ENCODE results near the gene DAGLA. TPM values are rescaled to one million over a fixed set of nuclear protein-coding genes. Genes with fewer than 3 reads are reported as not detected.

The DAGLA gene
- total RNA-seq, 1 donor from 2014 or later: 8.7 TPM

DNA sequence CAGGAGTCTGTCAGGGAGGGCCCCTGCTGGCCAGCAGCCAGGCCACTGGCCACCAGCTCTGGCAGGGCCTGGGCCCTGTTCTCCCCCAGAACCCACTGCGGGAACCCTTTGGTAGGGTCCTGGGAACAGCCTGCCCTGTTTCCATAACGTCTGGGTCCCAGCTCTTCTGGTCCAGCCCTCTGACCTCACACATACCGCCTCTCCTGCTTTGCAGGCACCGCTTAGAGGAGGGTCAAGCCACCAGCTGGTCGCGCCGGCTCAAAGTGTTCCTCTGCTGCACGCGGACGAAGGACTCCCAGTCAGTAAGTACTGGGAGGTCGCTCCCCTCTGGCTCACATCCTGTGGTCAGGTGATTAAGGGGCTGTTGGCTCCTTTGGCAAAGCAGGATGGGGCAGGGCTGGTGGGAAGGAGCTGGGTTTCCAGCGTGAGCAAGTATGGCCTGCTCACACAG lies 45.6 kb downstream of the DAGLA start:
- H3K4me1 Mint-ChIP-seq (ENCODE audit: low read depth): no peaks in the 10 kb centered on the region
- H3K4me3 Mint-ChIP-seq (ENCODE audit: low read depth): no peak overlapping the region
- H3K27ac Mint-ChIP-seq: no peak overlapping the region
- no peak for TF ChIP-seq CTCF (IDR thresholded peaks at IDR 0.05; ENCODE audit: unreplicated experiment)
- H3K9me3 Mint-ChIP-seq (ENCODE audit: low read depth): no peaks in the 10 kb centered on the region
- H3K27me3 Mint-ChIP-seq: no peaks in the 10 kb centered on the region
- DNase-seq (ENCODE audit: low spot score, unreplicated experiment): no peak
- H3K36me3 Mint-ChIP-seq (ENCODE audit: insufficient read depth): peaks cover 8% of the 10 kb centered on the region

DNA sequence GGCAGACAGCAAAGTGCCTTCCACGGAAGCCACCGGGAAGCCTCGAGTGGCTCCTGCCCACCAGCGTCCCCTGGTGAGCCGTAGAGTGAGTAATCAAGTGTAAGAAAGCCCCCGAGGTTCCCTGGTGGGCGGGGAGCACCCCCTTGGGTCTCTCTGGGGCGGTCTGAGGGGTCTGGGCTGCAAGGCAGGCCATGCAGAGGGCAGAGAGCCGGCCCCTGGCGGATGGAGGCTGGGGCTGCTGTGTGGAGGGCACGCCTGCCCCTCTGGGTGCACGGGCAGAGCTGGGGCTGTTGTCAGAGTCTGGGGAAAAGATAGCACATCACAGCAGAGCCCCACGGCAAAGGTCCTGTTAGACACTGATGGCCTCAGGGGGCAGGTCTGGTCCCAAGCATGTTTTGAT lies 46.6 kb downstream of the DAGLA start:
- no peak for TF ChIP-seq CTCF (IDR thresholded peaks at IDR 0.05; ENCODE audit: unreplicated experiment)
- no peaks in the 10 kb centered on the region for H3K9me3 Mint-ChIP-seq (ENCODE audit: low read depth)
- DNase-seq (ENCODE audit: low spot score, unreplicated experiment): no peak
- H3K27me3 Mint-ChIP-seq: no peaks in the 10 kb centered on the region
- no peaks in the 10 kb centered on the region for H3K4me1 Mint-ChIP-seq (ENCODE audit: low read depth)
- no peak overlapping the region for H3K4me3 Mint-ChIP-seq (ENCODE audit: low read depth)
- H3K36me3 Mint-ChIP-seq (ENCODE audit: insufficient read depth): peaks cover 9% of the 10 kb centered on the region
- no peak overlapping the region for H3K27ac Mint-ChIP-seq

- H3K4me1 Mint-ChIP-seq (ENCODE audit: low read depth): no peaks in the 10 kb centered on the region
- no peaks in the 10 kb centered on the region for H3K27me3 Mint-ChIP-seq
- no peak for DNase-seq (ENCODE audit: low spot score, unreplicated experiment)
- H3K36me3 Mint-ChIP-seq (ENCODE audit: insufficient read depth): peaks cover 9% of the 10 kb centered on the region
- no peak overlapping the region for H3K27ac Mint-ChIP-seq
- no peaks in the 10 kb centered on the region for H3K9me3 Mint-ChIP-seq (ENCODE audit: low read depth)
- no peak for TF ChIP-seq CTCF (IDR thresholded peaks at IDR 0.05; ENCODE audit: unreplicated experiment)
- no peak overlapping the region for H3K4me3 Mint-ChIP-seq (ENCODE audit: low read depth)
These were observed 47.2 kb downstream of the DAGLA start for GRCh38 chr11:61727401-61727811.

DNA sequence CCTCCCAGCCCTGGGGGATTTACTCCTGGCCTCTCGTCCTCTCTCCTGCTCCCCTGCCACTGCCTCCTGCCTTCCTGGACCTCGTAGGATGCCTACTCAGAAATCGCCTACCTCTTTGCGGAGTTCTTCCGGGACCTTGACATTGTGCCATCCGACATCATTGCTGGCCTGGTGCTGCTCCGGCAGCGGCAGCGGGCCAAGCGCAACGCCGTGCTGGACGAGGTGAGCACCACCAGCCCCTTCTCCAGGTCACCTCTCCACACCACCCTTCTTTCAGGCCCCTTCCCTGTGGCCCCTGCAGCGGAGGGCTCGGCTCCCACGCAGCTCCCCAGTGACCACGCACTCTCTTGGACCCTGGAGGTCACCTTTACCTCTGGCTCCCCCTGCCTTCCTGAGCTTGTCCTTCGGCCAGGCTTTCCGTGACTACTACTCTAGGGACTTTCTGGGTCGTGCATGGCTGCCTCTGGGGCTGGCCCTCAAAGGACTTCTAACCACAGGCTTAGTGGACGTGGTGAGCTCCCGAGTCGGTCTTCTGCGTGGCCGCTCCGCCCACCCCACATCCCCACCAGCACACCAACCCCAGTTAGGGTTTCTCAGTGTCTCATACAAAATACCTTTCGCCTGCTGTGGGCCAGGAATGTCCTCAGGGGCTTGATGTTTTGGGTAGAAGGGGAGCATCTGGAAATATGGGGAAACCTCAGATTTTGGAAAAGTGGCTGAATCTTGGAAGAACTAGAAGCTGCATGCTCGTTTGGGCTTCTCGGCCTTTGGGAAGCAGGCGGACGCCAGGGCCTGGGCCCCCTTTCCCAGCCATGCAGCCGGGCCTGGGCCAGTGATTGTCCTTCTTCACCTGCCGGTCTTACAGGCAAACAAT lies 48.1 kb downstream of the DAGLA start:
- TF ChIP-seq CTCF (IDR thresholded peaks at IDR 0.05; ENCODE audit: unreplicated experiment): no peak
- Mint-ChIP-seq H3K4me3 (ENCODE audit: low read depth) (no peak overlapping the region), H3K27me3 (no peaks in the 10 kb centered on the region), H3K27ac (no peak overlapping the region), H3K9me3 (ENCODE audit: low read depth) (no peaks in the 10 kb centered on the region), H3K36me3 (ENCODE audit: insufficient read depth) (peaks cover 9% of the 10 kb centered on the region), H3K4me1 (ENCODE audit: low read depth) (no peaks in the 10 kb centered on the region)
- no peak for DNase-seq (ENCODE audit: low spot score, unreplicated experiment)

- H3K4me3 Mint-ChIP-seq (ENCODE audit: low read depth): no peak overlapping the region
- no peaks in the 10 kb centered on the region for H3K27me3 Mint-ChIP-seq
- peaks cover 9% of the 10 kb centered on the region for H3K36me3 Mint-ChIP-seq (ENCODE audit: insufficient read depth)
- no peak for TF ChIP-seq CTCF (IDR thresholded peaks at IDR 0.05; ENCODE audit: unreplicated experiment)
- no peak for DNase-seq (ENCODE audit: low spot score, unreplicated experiment)
- H3K4me1 Mint-ChIP-seq (ENCODE audit: low read depth): no peaks in the 10 kb centered on the region
- H3K27ac Mint-ChIP-seq: no peak overlapping the region
- no peaks in the 10 kb centered on the region for H3K9me3 Mint-ChIP-seq (ENCODE audit: low read depth)
These were observed 48.7 kb downstream of the DAGLA start for GRCh38 chr11:61728940-61729219.
